ENCODE data around the gene GRM8. TPM values are rescaled to one million over a fixed set of nuclear protein-coding genes. Genes with fewer than 3 reads are reported as not detected.
A peak's percentile ranks its signal among the peaks of the same experiment; 100 is the strongest.

The GRM8 gene
- total RNA-seq, result not detected

GRCh38 chr7:127252778-127253280 lies at the start of gene GRM8:
Gene GRM8, minus strand, starts transcription at chr7:127252941.
- peaks cover 56% of the 10 kb centered on the region for H3K27me3 Mint-ChIP-seq
- no peaks in the 10 kb centered on the region for H3K36me3 Mint-ChIP-seq (ENCODE audit: low read depth)
- H3K9me3 Mint-ChIP-seq, result no peaks in the 10 kb centered on the region
- H3K27ac Mint-ChIP-seq, result no peak within 1 kb of the TSS
- H3K4me3 Mint-ChIP-seq, result peak within 1 kb of the TSS; percentile 78
- peaks cover 10% of the 10 kb centered on the region for H3K4me1 Mint-ChIP-seq
- peak; percentile 9 for ATAC-seq (replicated peaks)

- H3K9me3 Mint-ChIP-seq, result no peaks in the 10 kb centered on the region
- no peak for ATAC-seq (replicated peaks)
- H3K4me1 Mint-ChIP-seq, result no peaks in the 10 kb centered on the region
- no peaks in the 10 kb centered on the region for H3K36me3 Mint-ChIP-seq (ENCODE audit: low read depth)
- no peak overlapping the region for H3K4me3 Mint-ChIP-seq
- peaks cover 20% of the 10 kb centered on the region for H3K27me3 Mint-ChIP-seq
- no peak overlapping the region for H3K27ac Mint-ChIP-seq
Observed at GRCh38 chr7:127290801-127291361, 38.1 kb upstream of the GRM8 start.

GRCh38 chr7:127290116-127290655 lies 37.4 kb upstream of the GRM8 start:
- H3K36me3 Mint-ChIP-seq (ENCODE audit: low read depth), result no peaks in the 10 kb centered on the region
- ATAC-seq (replicated peaks), result no peak
- no peaks in the 10 kb centered on the region for H3K9me3 Mint-ChIP-seq
- H3K4me1 Mint-ChIP-seq, result no peaks in the 10 kb centered on the region
- H3K27me3 Mint-ChIP-seq, result peaks cover 20% of the 10 kb centered on the region
- no peak overlapping the region for H3K27ac Mint-ChIP-seq
- H3K4me3 Mint-ChIP-seq, result no peak overlapping the region

- H3K27ac Mint-ChIP-seq, result no peak overlapping the region
- no peaks in the 10 kb centered on the region for H3K4me1 Mint-ChIP-seq
- H3K36me3 Mint-ChIP-seq (ENCODE audit: low read depth), result no peaks in the 10 kb centered on the region
- no peaks in the 10 kb centered on the region for H3K9me3 Mint-ChIP-seq
- peaks cover 13% of the 10 kb centered on the region for H3K27me3 Mint-ChIP-seq
- ATAC-seq (replicated peaks), result no peak
- H3K4me3 Mint-ChIP-seq, result no peak overlapping the region
Observed at GRCh38 chr7:127287133-127287532, 34.4 kb upstream of the GRM8 start.

- no peaks in the 10 kb centered on the region for H3K36me3 Mint-ChIP-seq (ENCODE audit: low read depth)
- H3K27ac Mint-ChIP-seq, result no peak overlapping the region
- H3K4me1 Mint-ChIP-seq, result no peaks in the 10 kb centered on the region
- H3K27me3 Mint-ChIP-seq, result peaks cover 23% of the 10 kb centered on the region
- no peak for ATAC-seq (replicated peaks)
- H3K9me3 Mint-ChIP-seq, result peaks cover 3% of the 10 kb centered on the region
- no peak overlapping the region for H3K4me3 Mint-ChIP-seq
Observed at GRCh38 chr7:127270093-127270492, 17.4 kb upstream of the GRM8 start.

GRCh38 chr7:127266047-127266446 lies 13.3 kb upstream of the GRM8 start:
- no peak overlapping the region for H3K4me3 Mint-ChIP-seq
- peaks cover 41% of the 10 kb centered on the region for H3K27me3 Mint-ChIP-seq
- H3K36me3 Mint-ChIP-seq (ENCODE audit: low read depth), result no peaks in the 10 kb centered on the region
- no peak overlapping the region for H3K27ac Mint-ChIP-seq
- H3K4me1 Mint-ChIP-seq, result no peaks in the 10 kb centered on the region
- ATAC-seq (replicated peaks), result no peak
- H3K9me3 Mint-ChIP-seq, result no peaks in the 10 kb centered on the region

GRCh38 chr7:127264219-127264618 lies 11.5 kb upstream of the GRM8 start:
- Mint-ChIP-seq H3K4me1 (peaks cover 5% of the 10 kb centered on the region), H3K9me3 (peaks cover 4% of the 10 kb centered on the region), H3K4me3 (no peak overlapping the region), H3K27ac (no peak overlapping the region), H3K36me3 (ENCODE audit: low read depth) (no peaks in the 10 kb centered on the region), H3K27me3 (peaks cover 43% of the 10 kb centered on the region)
- ATAC-seq (replicated peaks), result no peak

- H3K27ac Mint-ChIP-seq, result no peak overlapping the region
- ATAC-seq (replicated peaks), result no peak
- H3K36me3 Mint-ChIP-seq (ENCODE audit: low read depth), result no peaks in the 10 kb centered on the region
- peaks cover 4% of the 10 kb centered on the region for H3K9me3 Mint-ChIP-seq
- H3K4me3 Mint-ChIP-seq, result no peak overlapping the region
- peaks cover 57% of the 10 kb centered on the region for H3K27me3 Mint-ChIP-seq
- H3K4me1 Mint-ChIP-seq, result peaks cover 9% of the 10 kb centered on the region
Observed at GRCh38 chr7:127258111-127258510, 5.4 kb upstream of the GRM8 start.

- Mint-ChIP-seq H3K27ac (no peak overlapping the region), H3K4me1 (peaks cover 13% of the 10 kb centered on the region), H3K9me3 (peaks cover 4% of the 10 kb centered on the region), H3K4me3 (no peak overlapping the region), H3K27me3 (peaks cover 56% of the 10 kb centered on the region), H3K36me3 (ENCODE audit: low read depth) (no peaks in the 10 kb centered on the region)
- no peak for ATAC-seq (replicated peaks)
Observed at GRCh38 chr7:127257086-127257485, 4.3 kb upstream of the GRM8 start.

- H3K36me3 Mint-ChIP-seq (ENCODE audit: low read depth), result no peaks in the 10 kb centered on the region
- H3K4me1 Mint-ChIP-seq, result peaks cover 15% of the 10 kb centered on the region
- no peak for ATAC-seq (replicated peaks)
- H3K27me3 Mint-ChIP-seq, result peaks cover 49% of the 10 kb centered on the region
- peaks cover 4% of the 10 kb centered on the region for H3K9me3 Mint-ChIP-seq
- H3K27ac Mint-ChIP-seq, result no peak overlapping the region
- H3K4me3 Mint-ChIP-seq, result no peak overlapping the region
Observed at GRCh38 chr7:127256041-127256725, 3.4 kb upstream of the GRM8 start.

GRCh38 chr7:127254163-127254684 lies 1.5 kb upstream of the GRM8 start:
- ATAC-seq (replicated peaks), result no peak
- Mint-ChIP-seq H3K27ac (no peak overlapping the region), H3K4me3 (peak overlapping the region; percentile 78), H3K27me3 (peaks cover 54% of the 10 kb centered on the region), H3K4me1 (peaks cover 14% of the 10 kb centered on the region), H3K36me3 (ENCODE audit: low read depth) (no peaks in the 10 kb centered on the region), H3K9me3 (no peaks in the 10 kb centered on the region)

- Mint-ChIP-seq H3K4me1 (peaks cover 13% of the 10 kb centered on the region), H3K9me3 (no peaks in the 10 kb centered on the region), H3K27me3 (peaks cover 54% of the 10 kb centered on the region), H3K27ac (no peak overlapping the region), H3K4me3 (peak overlapping the region; percentile 78), H3K36me3 (ENCODE audit: low read depth) (no peaks in the 10 kb centered on the region)
- ATAC-seq (replicated peaks), result peak; percentile 80
Observed at GRCh38 chr7:127253281-127254162, 781 bp upstream of the GRM8 start.

GRCh38 chr7:127252377-127252713 lies 396 bp downstream of the GRM8 start:
- Mint-ChIP-seq H3K4me1 (peaks cover 10% of the 10 kb centered on the region), H3K9me3 (no peaks in the 10 kb centered on the region), H3K27ac (no peak overlapping the region), H3K36me3 (ENCODE audit: low read depth) (no peaks in the 10 kb centered on the region), H3K4me3 (peak overlapping the region; percentile 78), H3K27me3 (peaks cover 58% of the 10 kb centered on the region)
- no peak for ATAC-seq (replicated peaks)

All from activated T-helper 17 cell treated with anti-CD3 and anti-CD28 coated beads, Interleukin-2, amount 50 U/mL, for 72 hours (primary cell).